ENCODE results near the gene ADAM12.

The ADAM12 gene

DNA sequence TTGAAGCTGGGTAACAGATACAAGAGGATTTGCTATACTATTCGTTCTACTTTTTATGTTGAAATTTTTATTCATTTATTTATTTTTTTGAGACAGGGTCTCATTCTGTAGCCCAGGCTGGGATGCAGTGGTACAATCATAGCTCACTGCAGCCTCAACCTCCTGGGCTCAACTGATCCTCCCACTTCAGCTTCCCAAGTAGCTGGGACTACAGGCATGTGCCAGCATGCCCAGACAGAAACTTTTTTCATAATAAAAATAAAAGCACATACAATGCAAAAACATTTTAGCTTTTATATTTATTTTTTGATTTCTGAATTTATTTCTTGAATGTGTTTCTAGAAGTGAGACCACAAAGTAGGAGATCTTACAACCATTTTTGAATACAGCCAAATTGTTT is 420.7 kb downstream of the ADAM12 start:
- no peak for ATAC-seq
- TF ChIP-seq ZFP30 (CRISPR knock-in tag; IDR thresholded peaks at IDR 0.05) (no peak), ZNF565 (CRISPR knock-in tag; conservative IDR thresholded peaks at IDR 0.05; ENCODE audit: low read depth) (no peak), RARB (CRISPR knock-in tag; IDR thresholded peaks at IDR 0.05) (no peak), ZNF70 (CRISPR knock-in tag; IDR thresholded peaks at IDR 0.05) (no peak), TCF4 (CRISPR knock-in tag; IDR thresholded peaks at IDR 0.05; ENCODE audit: borderline replicate concordance) (no peak), BACH2 (CRISPR knock-in tag; IDR thresholded peaks at IDR 0.05; ENCODE audit: borderline replicate concordance) (no peak), OSR1 (CRISPR knock-in tag; IDR thresholded peaks at IDR 0.05) (no peak), ZNF8 (CRISPR knock-in tag; IDR thresholded peaks at IDR 0.05) (no peak), ISL1 (CRISPR knock-in tag; IDR thresholded peaks at IDR 0.05) (no peak), ESRRG (CRISPR knock-in tag; IDR thresholded peaks at IDR 0.05) (no peak), GLIS3 (CRISPR knock-in tag; IDR thresholded peaks at IDR 0.05) (no peak), PPARA (CRISPR knock-in tag; IDR thresholded peaks at IDR 0.05; ENCODE audit: borderline replicate concordance) (no peak)
- TF ChIP-seq, protein P1, sequence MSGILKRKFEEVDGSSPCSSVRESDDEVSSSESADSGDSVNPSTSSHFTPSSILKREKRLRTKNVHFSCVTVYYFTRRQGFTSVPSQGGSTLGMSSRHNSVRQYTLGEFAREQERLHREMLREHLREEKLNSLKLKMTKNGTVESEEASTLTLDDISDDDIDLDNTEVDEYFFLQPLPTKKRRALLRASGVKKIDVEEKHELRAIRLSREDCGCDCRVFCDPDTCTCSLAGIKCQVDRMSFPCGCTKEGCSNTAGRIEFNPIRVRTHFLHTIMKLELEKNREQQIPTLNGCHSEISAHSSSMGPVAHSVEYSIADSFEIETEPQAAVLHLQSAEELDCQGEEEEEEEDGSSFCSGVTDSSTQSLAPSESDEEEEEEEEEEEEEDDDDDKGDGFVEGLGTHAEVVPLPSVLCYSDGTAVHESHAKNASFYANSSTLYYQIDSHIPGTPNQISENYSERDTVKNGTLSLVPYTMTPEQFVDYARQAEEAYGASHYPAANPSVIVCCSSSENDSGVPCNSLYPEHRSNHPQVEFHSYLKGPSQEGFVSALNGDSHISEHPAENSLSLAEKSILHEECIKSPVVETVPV (CRISPR knock-in tag; IDR thresholded peaks at IDR 0.05) = no peak
- TF ChIP-seq, protein P2, sequence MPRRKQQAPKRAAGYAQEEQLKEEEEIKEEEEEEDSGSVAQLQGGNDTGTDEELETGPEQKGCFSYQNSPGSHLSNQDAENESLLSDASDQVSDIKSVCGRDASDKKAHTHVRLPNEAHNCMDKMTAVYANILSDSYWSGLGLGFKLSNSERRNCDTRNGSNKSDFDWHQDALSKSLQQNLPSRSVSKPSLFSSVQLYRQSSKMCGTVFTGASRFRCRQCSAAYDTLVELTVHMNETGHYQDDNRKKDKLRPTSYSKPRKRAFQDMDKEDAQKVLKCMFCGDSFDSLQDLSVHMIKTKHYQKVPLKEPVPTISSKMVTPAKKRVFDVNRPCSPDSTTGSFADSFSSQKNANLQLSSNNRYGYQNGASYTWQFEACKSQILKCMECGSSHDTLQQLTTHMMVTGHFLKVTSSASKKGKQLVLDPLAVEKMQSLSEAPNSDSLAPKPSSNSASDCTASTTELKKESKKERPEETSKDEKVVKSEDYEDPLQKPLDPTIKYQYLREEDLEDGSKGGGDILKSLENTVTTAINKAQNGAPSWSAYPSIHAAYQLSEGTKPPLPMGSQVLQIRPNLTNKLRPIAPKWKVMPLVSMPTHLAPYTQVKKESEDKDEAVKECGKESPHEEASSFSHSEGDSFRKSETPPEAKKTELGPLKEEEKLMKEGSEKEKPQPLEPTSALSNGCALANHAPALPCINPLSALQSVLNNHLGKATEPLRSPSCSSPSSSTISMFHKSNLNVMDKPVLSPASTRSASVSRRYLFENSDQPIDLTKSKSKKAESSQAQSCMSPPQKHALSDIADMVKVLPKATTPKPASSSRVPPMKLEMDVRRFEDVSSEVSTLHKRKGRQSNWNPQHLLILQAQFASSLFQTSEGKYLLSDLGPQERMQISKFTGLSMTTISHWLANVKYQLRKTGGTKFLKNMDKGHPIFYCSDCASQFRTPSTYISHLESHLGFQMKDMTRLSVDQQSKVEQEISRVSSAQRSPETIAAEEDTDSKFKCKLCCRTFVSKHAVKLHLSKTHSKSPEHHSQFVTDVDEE (CRISPR knock-in tag; IDR thresholded peaks at IDR 0.05) = no peak
- TF ChIP-seq, protein P3, sequence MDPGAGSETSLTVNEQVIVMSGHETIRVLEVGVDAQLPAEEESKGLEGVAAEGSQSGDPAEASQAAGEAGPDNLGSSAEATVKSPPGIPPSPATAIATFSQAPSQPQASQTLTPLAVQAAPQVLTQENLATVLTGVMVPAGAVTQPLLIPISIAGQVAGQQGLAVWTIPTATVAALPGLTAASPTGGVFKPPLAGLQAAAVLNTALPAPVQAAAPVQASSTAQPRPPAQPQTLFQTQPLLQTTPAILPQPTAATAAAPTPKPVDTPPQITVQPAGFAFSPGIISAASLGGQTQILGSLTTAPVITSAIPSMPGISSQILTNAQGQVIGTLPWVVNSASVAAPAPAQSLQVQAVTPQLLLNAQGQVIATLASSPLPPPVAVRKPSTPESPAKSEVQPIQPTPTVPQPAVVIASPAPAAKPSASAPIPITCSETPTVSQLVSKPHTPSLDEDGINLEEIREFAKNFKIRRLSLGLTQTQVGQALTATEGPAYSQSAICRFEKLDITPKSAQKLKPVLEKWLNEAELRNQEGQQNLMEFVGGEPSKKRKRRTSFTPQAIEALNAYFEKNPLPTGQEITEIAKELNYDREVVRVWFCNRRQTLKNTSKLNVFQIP (CRISPR knock-in tag; IDR thresholded peaks at IDR 0.05; ENCODE audit: borderline replicate concordance, low read depth) = no peak

DNA sequence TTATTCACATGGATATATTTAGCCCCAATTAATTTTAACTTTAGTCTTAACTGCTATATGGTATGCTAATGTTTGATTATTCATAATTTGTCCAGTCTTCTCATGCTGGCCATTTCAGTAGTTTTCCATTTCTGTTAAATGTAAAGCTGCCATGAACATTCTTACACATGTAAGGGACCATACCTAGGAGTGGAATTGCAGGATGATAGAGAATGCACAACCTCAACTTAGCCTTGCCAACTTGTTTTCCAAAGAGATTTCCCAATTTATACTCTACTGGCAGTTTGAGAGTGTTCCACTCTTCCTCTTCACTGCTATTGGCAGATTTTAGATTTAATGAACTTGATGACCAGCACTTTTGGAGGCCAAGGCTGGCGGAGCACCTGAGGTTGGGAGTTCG is 423.7 kb downstream of the ADAM12 start:
- ATAC-seq = no peak
- TF ChIP-seq TOX (CRISPR knock-in tag; IDR thresholded peaks at IDR 0.05; ENCODE audit: borderline replicate concordance) (no peak), ISL1 (CRISPR knock-in tag; IDR thresholded peaks at IDR 0.05) (no peak), ZFP30 (CRISPR knock-in tag; IDR thresholded peaks at IDR 0.05) (no peak), GLIS3 (CRISPR knock-in tag; IDR thresholded peaks at IDR 0.05) (no peak), ZNF8 (CRISPR knock-in tag; IDR thresholded peaks at IDR 0.05) (no peak), OSR1 (CRISPR knock-in tag; IDR thresholded peaks at IDR 0.05) (no peak)
- TF ChIP-seq, protein P1 (CRISPR knock-in tag; IDR thresholded peaks at IDR 0.05) = no peak
